Tibial nerve (tissue), 4 donors: Measurements from ENCODE around the gene HTT. TPM values are rescaled to one million over a fixed set of nuclear protein-coding genes. Genes with fewer than 3 reads are reported as not detected.

Experiments used
- DNase-seq, 2 donors: peaks; one replicate each; pipeline ENCODE4 v3.0.0-alpha.2; 2019; ENCODE audit warnings: low spot score in 2 of 2
- H3K27ac ChIP-seq, 4 donors: fragments of 200-600 bp; sonication (generic) in 3 of 4; one replicate each; pipeline ENCODE4 v1.5.1; 2017 to 2019; ENCODE audit warnings: mild to moderate bottlenecking in 1 of 4
- H3K27me3 ChIP-seq, 2 donors: fragments of 200-600 bp; sonication (generic) in 1 of 2; one replicate each; pipeline versions ENCODE4 v1.5.1 to v1.6.0; 2017 to 2019
- H3K36me3 ChIP-seq, 3 donors: fragments of 200-600 bp; sonication (generic); one replicate each; pipeline ENCODE4 v1.5.1; 2018 to 2019
- H3K4me1 ChIP-seq, 4 donors: fragments of 200-600 bp; sonication (generic) in 3 of 4; one replicate each; pipeline ENCODE4 v1.5.1; 2017 to 2019
- H3K4me3 ChIP-seq, 4 donors: fragments of 200-600 bp; sonication (generic) in 3 of 4; one replicate each; pipeline ENCODE4 v1.5.1; 2017 to 2019; ENCODE audit warnings: mild to moderate bottlenecking in 1 of 4, moderate library complexity in 1 of 4
- H3K9me3 ChIP-seq, 4 donors: fragments of 200-600 bp; sonication (generic) in 3 of 4; one replicate each; pipeline ENCODE4 v1.5.1; 2017 to 2019
- CTCF ChIP-seq, 5 experiments: fragments of 200-600 bp in 3 of 5; fragments of 450-650 bp in 2 of 5; sonication (generic) in 3 of 5; IDR thresholded peaks; one replicate each; pipeline ENCODE4 v1.5.1; 2016 to 2019; ENCODE audit warnings: antibody characterized with exemption in 5 of 5, mild to moderate bottlenecking in 3 of 5, moderate library complexity in 2 of 5
- EP300 ChIP-seq, 2 donors: sonication (generic); formaldehyde crosslinking; IDR thresholded peaks; one replicate each; pipeline ENCODE4 v1.6.1; 2017; ENCODE audit warnings: antibody characterized with exemption in 2 of 2, mild to moderate bottlenecking in 1 of 2
- POLR2A ChIP-seq, 2 donors: fragments of 450-650 bp; IDR thresholded peaks; one replicate each; pipeline ENCODE4 v1.6.1; 2017; ENCODE audit warnings: antibody characterized with exemption in 2 of 2, mild to moderate bottlenecking in 2 of 2, moderate library complexity in 2 of 2
- WGBS, 2 donors: methylation state at CpG; one replicate each; pipeline ENCODE4 v1.1.5; 2018; 5-methylcytosine and 5-hydroxymethylcytosine counted together
- total RNA-seq, 4 donors: library from RNA; depleted of rRNA; stranded (reverse); fragments of >200 nt; gene quantifications; one replicate each; pipeline ENCODE4 v1.1.0, GENCODE V29; 2016

The HTT gene
- total RNA-seq, 4 donors from 2014 or later = 62.2 to 93.6 (median 81.2) TPM

GRCh38 chr4:3030566-3031356, 43.7 kb upstream of the HTT start:
- Histone ChIP-seq H3K27ac (no peak overlapping the region), H3K4me3 (no peak overlapping the region), H3K9me3 (no peaks in the 10 kb centered on the region), H3K4me1 (no peaks in the 10 kb centered on the region), H3K36me3 (peaks cover 0 to 2% (median 0%) of the 10 kb centered on the region in 3 donors), H3K27me3 (no peaks in the 10 kb centered on the region)
- DNase-seq = no peak
- WGBS, 2 donors = 72 to 78% methylated on average over 18 of the region's 18 CpGs
- TF ChIP-seq CTCF (IDR thresholded peaks at IDR 0.05) (no peak), POLR2A (IDR thresholded peaks at IDR 0.05) (no peak), EP300 (IDR thresholded peaks at IDR 0.05) (no peak)

DNA sequence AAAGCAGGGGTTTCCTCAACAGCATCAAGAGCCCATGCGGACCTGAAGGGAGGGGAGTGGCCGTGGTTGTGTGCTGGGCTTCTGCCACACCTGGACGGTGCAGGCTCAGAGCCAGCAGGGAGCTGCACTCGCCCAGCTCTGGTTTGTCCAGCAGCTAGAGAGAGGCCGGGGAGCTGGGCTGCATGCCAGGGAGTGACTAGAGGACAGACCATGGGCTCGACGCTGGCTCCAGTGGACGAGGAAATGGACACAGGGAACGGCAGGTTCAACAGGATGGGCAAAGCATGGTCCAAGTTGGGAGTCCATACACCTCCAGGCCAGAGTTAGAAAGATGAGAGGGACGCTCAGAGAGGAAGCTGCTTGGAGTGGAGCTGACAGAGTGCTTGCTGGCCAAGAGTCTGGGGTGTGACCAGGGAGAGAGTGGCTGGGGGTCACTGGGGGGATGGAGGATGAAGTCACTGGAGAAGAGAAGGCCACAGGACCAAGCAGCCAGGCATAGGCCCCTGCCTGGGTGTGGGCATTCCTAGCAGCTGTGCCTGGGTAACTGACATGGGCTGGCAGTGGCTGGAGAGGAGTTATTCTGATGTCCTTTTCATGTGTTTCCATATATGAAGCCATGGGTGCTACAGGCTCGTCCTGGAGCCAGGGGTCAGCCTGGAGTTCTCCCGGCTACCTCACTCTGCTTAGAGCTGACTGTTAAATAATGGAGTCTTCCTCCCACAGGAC, 43.0 kb upstream of the HTT start:
- Histone ChIP-seq H3K36me3 (peaks cover 0 to 2% (median 0%) of the 10 kb centered on the region in 3 donors), H3K4me3 (no peak overlapping the region), H3K4me1 (no peaks in the 10 kb centered on the region), H3K27me3 (no peaks in the 10 kb centered on the region), H3K27ac (no peak overlapping the region), H3K9me3 (no peaks in the 10 kb centered on the region)
- TF ChIP-seq POLR2A (IDR thresholded peaks at IDR 0.05) (no peak), EP300 (IDR thresholded peaks at IDR 0.05) (no peak), CTCF (IDR thresholded peaks at IDR 0.05) (no peak)
- no peak for DNase-seq
- 68 to 69% methylated on average over 12 of the region's 12 CpGs for WGBS, 2 donors

GRCh38 chr4:3034231-3034630, 40.2 kb upstream of the HTT start:
- H3K36me3 ChIP-seq = no peaks in the 10 kb centered on the region
- no peak for DNase-seq
- H3K4me3 ChIP-seq = no peak overlapping the region
- peaks cover 0 to 19% (median 0%) of the 10 kb centered on the region in 4 donors for H3K4me1 ChIP-seq
- TF ChIP-seq POLR2A (IDR thresholded peaks at IDR 0.05) (no peak), CTCF (IDR thresholded peaks at IDR 0.05) (no peak), EP300 (IDR thresholded peaks at IDR 0.05) (no peak)
- 87 to 88% methylated on average over 8 of the region's 8 CpGs for WGBS, 2 donors
- H3K27me3 ChIP-seq = no peaks in the 10 kb centered on the region
- H3K27ac ChIP-seq = no peak overlapping the region
- no peaks in the 10 kb centered on the region for H3K9me3 ChIP-seq

DNA sequence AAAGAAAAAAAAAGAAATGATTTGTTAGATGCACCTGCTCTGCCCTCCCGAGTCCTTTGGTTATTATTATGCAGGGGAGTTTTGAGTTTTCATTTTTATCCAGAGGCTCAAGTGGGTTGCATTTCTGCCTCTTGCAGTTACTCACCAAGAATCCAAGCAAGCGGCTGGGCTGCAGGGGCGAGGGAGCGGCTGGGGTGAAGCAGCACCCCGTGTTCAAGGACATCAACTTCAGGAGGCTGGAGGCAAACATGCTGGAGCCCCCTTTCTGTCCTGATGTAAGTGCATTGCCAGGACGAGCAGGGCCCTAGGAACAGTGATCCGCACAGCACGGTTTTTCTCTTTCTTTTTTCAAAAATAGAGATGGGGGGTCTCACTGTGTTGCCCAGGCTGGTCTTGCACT, 39.2 kb upstream of the HTT start:
- TF ChIP-seq CTCF (IDR thresholded peaks at IDR 0.05) = no peak
- TF ChIP-seq EP300 (IDR thresholded peaks at IDR 0.05) = no peak
- TF ChIP-seq POLR2A (IDR thresholded peaks at IDR 0.05) = no peak
- no peak for DNase-seq
- WGBS, 2 donors = 86 to 90% methylated on average over 8 of the region's 8 CpGs

GRCh38 chr4:3035674-3036073, 38.8 kb upstream of the HTT start:
- no peaks in the 10 kb centered on the region for H3K36me3 ChIP-seq
- no peak for DNase-seq
- H3K27me3 ChIP-seq = no peaks in the 10 kb centered on the region
- TF ChIP-seq POLR2A (IDR thresholded peaks at IDR 0.05) (no peak), EP300 (IDR thresholded peaks at IDR 0.05) (no peak), CTCF (IDR thresholded peaks at IDR 0.05) (no peak)
- 81 to 89% methylated on average over 6 of the region's 6 CpGs for WGBS, 2 donors
- peaks cover 0 to 19% (median 0%) of the 10 kb centered on the region in 4 donors for H3K4me1 ChIP-seq
- H3K9me3 ChIP-seq = no peaks in the 10 kb centered on the region
- no peak overlapping the region for H3K27ac ChIP-seq
- no peak overlapping the region for H3K4me3 ChIP-seq

More for the DNA sequence above, 39.2 kb upstream of the HTT start:
- Histone ChIP-seq H3K36me3 (no peaks in the 10 kb centered on the region), H3K4me1 (peaks cover 0 to 19% (median 0%) of the 10 kb centered on the region in 4 donors), H3K27ac (no peak overlapping the region), H3K9me3 (no peaks in the 10 kb centered on the region), H3K4me3 (no peak overlapping the region), H3K27me3 (no peaks in the 10 kb centered on the region)
